Suppressor macrophage treated with lipopolysaccharide for 4 hours (primary cell): ENCODE data around the gene MINDY4.
A peak's percentile ranks its signal among the peaks of the same experiment; 100 is the strongest.

Source experiments
- DNase-seq: peaks from one replicate; pipeline ENCODE4 v3.0.0-alpha.2; 2020

The MINDY4 gene

DNA sequence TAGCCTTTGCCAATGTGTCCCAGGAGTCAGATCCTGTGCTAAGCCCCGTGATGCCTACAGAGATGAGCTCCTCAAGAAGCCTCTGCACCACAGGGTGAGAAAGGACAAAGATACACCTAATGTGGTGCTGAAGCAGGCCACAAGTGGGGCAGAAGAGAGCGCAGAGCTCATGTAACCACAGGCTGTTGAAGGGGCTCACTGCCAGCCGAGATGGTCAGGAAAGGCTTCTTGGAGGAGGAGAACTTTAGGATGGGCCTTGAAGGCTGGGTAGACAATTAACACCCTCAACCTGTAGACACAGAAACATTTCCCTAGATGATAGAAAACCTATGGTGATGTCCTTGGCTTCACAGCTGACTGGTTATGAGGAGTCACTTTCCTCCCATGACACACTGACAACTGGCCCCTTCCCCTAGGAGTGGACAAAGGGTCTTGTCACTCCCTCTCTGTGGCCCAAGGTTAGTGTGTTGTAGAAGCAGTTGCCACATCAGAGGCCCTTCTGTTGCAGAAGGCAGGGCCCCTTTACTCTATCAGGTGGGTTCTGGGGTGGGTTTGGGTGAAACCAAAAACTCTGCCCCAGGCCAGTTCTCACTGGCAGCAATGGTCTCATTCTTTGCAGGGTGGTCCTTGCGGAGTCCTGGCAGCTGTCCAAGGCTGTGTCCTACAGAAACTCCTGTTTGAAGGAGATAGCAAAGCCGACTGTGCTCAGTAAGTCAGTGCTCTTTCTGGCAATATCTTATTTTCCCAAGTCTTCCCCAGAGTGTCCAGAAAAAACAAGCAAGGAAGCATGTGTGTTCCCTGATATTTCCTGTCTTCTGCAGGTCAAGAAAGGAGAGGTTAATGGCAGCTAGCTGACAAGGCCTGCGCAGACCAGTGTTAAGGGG, 69.2 kb downstream of the MINDY4 start:
- no peak for DNase-seq

DNA sequence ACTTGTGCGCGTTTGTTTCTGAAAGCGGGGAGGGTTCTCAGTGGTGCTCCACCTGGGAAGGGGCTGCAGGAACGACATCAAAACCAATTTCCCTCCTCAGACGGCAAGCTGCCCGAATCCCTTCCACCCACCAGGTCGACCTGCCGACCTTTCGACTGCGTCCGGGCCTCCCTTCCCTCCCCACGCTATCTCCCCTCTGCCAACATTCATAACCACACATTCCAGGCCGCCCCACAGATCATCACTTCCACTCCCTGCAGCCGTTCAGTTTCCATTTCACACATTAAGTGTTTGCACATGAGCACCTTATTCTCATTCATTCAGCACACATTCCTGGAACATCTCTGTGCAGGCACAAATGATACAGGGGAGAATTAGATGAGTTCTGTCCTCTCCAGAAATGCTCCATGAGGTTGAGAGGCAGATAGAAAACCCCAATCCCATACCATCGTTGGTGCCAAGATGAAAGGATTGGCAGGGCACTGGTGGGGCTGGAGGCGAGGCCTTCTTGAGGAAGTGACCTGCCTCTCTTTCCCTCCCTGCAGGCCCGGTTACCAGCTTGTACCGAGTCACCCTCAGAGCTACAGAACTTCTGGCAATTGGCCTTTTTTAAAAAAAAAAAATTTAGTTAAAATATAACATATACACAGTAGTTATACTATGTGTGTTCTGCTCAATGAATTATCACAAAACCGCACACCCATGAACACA, 70.0 kb downstream of the MINDY4 start:
- no peak for DNase-seq

DNA sequence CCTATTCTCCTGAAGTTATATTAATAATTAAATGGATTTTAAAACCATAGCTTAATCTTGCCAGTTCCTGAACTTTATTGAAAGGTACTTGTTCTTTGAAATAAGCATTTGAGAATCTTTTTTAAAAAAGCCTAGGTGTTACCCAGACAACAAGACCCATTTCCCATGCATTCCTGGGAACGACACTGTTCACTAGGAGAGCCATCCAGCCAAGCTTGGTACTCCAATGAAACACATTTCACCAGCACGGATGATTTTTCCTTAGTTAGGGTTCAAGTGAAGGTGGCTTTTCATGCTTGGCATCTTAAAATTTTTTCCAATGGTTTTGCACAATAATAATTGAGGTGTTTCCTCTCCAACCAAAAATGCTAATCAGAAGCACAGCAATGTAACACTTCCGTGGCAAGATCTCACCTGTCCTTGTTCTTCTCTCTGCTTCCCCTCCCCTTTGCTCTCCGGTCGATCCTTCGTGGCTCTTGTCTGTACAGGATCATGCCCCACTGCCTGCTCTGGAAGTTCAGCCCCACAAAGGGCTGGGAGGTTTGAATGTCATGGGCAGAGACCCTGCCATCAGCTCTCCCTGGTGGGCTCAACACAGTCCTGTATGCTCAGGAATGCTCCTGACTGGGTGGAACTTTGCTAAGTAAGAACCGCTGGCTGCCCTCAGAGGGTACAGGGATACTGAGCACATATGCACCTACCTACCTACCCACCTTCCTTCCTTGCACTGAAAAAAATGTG, 70.8 kb downstream of the MINDY4 start:
- no peak for DNase-seq

DNA sequence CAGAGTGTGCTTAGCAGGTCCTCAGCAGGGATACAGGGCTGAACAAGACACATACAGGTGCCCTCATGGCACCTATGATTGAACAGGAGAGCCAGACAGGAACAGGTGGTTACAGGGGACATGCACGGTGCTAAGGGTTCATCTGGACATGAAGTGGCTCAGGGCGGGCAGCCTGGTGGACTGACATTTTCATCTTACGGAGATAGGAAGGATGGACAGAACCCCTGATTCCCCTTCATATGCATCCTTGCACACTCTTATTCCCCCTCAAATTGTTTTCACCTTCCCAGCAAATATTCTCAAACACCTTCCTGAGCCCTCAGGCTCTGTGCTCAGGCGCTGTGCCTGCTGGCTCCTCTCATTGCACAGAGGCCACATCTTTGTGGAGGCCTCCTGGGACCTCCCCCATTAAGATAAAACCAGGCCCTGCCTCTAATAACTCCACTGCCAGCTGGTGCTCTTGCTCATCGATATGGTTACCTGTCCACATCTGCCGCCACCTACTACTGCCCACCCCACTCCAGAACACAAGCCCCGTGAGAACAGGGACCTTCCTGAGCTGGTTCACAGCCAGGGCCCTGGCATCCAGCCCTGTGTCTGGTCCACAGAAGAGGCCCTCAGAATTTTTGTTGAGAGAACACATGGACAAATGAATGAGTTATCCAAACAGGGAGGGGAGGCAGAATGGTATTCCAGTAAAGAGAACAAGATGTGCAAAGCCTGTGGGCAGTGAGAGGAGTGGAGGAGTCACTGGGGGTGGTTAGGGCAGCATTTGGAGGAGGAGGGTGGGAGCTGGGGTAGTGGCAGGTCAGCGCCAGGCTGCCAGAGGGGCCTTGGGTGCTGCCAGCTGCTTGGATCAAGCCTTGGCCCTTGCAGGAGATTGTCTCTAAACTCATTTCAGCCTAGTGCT, 71.6 kb downstream of the MINDY4 start:
- no peak for DNase-seq

DNA sequence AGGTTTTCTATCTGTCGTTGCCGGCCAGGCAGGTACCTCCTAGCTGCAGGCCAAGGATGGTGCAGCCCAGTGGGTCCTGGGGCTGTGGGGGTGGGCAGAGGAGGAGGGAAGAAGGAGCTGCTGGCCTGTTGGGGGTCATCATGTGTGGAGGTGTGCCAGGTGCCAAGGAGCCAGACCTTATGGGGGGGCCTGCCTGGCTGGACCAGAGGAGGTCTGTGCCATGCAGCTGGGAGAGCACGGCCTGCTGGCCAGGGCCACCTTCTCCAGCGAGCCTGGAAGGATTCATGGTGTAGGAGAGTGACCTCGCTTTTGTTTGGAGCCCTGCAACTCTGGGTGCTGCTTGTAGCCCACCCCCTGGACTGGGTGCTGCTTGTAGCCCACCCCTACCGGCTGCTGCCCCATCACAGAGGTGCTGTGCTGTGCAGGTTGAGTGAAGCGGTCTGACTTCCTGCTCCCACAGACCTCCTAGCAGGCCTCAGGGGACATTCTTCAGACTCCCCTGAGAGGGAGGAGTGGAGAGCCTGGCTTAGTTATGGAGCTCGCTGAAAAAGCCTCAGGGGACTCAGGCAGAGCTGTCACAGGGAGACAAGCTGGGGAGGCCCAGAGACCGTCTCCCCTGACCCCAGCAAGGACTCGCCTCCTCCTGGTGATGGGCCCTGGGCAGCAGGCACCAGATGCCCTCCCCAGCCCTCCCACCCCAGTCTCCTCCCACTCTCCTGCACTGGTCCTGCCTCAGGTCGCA, 72.7 kb downstream of the MINDY4 start:
- no peak for DNase-seq

DNA sequence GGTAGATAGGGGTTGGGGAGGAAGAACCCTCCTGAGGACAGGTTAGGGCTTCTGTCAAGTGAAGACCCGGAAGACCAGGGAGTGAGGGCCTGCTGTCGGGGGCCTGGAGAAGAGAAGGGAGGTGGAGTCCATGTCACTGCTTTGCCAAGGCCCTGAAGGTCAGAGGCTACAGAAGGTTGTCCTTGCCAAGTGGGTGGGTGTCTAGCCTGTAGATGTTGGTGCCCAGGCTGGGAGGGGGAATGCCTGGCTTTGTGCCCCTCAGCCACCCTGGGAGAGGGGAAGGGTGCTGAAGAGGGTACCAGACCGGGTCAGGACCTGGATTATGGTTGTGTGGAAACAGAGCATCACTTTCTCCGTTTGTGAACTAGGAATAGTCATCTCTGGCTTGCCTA, 73.3 kb downstream of the MINDY4 start:
- DNase-seq: no peak

DNA sequence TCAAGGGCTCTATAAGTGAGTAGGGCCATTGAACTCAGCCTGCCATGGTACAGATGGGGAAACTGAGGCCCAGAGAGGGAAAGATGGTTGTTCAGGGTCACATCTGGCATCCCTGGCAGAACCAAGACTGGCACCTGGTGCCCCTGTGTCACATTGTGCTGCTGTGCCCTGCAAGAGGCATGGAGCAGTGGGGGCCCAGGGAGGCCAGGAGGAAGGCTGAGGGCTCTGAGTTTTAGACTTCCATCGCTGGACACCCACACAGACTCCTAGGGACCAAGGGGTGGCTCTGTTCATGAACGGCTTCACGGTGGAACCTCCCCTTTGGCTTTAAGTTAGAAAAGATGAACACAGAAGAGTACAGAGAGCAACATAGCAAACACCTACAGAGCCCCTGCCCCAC, 73.7 kb downstream of the MINDY4 start:
- DNase-seq: no peak

DNA sequence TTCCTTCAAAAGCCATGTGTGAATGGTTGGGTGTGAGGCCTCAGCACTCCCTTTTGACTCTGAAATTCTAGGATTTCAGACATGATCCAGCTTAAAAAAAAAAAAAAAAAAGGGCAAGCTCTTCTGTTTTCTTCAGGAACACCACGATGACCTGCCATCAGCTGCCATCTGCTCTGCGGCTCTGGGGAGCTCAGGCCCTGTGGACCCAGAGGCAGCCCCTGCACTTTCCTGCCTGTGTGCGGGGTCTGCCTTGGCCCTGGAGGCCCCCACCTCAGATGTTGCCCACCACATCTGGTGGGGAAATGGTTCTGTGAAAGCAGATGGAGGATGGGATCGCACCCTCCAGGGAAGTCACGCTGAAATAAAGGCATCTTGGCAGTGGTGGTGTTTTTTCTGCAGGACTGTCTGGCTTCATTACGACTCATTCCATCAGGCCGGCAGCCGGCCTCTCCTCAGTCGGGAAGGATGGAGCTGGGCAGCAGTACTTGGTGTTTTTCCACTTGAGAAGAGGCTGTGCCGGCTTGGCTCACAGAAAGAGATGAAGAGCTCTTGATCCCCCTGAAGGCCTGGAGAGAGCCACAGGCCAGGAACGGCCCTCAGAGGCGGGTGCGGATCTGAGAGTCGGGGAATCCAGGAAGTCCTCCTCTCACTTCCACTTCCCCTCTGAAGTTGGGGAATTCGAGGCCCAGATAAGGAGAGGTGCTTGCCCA, 74.4 kb downstream of the MINDY4 start:
- peak; percentile 8 for DNase-seq

DNA sequence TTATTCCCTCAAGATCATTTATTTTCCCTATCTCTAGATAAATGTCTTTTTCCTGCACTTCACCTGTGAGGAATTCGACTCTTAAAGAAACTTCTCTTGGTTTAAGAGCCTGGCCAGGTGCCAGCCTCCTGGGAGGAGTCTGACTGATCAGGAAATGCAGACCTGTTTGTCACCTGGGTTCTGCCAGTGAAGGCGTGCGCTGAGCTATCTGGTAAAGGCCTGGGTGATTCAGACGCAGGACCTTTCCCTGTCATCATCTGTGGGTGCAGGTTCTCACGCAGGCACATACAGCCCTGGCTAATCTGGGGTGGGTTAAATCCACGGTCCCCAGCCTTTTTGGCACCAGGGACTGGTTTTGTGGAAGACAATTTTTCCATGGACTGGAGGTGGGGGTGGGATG, 75.2 kb downstream of the MINDY4 start:
- DNase-seq: no peak

DNA sequence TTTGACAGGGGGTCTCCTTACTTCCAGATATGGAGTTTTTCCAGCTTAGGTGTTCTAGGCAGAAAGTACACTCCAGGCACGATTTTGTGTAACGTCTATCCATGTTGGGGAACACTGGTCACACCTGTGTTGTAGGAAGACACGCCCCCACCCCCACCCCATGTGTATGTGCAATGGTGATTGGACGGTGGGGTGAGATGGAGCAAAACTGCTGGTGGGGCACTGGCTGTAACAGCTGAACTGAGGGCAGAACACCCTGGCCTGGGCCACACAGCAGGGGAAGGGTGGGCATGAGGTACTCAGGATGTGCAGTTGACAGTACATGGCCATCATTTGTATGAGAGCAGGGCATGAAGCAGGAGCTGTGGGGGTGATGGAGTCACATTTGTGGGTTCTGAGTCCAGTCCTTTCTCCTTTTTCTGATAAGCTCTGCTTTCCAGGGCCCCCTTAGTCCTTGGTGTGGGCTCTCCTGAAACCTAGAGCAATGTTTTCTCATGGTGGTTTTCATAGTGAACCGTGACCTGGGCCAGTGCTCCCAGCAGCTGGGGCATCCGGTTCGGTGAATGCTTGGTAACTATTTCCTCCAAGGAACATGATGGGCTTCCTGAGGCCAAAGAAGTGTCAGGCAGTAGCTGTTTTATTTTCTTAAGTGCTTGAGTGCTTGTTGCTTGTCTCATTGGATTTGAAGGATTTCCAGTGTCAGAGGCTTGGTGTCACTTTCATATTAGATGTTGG, 77.1 kb downstream of the MINDY4 start:
- DNase-seq: no peak

DNA sequence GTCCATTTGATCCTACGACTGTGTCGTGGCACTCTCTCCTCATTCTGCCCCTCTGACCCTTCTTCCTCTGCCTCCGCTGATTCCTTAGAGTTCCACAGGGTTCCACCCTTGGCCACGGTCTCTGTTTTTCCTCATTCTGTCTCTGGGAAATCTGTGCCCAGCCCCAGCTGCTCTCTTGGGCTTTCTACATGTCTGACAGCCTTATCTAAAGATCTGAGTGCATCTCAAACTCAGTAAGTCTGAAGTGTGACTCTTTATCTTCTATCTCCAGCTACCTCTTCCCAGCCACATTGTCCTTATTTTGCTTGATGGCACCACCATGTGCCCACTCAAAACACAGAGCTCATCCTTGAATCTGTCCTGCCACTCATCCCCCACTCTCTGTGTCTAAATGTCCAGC, 78.3 kb downstream of the MINDY4 start:
- no peak for DNase-seq

DNA sequence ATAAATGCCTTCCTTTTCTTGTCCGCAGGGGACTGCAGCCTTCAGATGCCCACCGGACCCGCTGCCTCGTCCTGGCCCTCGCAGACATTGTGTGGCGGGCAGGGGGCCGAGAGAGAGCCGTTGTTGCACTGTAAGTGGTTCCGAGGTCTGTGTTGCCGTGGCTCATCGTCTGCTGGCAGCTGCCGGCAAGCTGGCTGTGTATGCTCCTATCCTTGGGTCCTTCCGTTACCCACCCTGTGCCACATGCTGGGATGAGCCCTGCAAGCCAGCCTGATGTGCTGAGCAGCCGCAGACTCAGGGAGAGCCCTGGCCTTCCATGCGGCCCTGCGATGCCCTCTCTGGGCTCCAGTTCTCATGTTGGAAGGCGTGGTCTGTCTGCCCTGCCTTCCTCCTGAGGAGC, 79.2 kb downstream of the MINDY4 start:
- DNase-seq: no peak

DNA sequence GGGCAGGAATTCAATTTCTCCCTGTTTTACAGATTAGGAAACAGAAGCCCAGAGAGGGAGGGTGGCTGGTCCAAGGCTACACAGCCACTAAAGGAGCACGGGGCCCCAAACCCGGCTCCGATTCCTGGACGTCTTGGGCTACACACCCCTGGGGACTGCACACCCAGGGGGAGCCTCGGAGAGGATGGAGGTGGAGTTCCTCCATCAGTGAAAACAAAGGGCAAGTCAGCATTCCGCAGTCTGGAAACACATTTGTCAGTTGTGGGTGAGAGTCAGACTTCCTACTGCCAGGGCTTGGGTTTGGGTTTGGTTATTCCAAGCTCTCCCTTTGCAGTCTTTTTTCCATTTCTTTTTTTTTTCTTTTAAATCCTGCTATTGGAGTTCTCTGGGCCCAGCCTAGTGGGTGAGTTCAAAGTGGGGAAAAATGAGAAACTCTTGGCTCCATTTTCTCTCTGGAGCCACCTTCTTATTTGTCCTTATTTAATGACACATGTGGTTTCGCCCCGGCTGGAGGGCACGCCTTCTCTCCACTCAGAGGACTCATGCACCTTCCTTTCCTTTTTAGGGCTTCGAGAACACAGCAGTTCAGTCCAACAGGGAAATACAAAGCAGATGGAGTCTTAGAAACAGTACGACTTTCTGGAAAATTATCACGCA, 80.6 kb downstream of the MINDY4 start:
- DNase-seq: no peak

DNA sequence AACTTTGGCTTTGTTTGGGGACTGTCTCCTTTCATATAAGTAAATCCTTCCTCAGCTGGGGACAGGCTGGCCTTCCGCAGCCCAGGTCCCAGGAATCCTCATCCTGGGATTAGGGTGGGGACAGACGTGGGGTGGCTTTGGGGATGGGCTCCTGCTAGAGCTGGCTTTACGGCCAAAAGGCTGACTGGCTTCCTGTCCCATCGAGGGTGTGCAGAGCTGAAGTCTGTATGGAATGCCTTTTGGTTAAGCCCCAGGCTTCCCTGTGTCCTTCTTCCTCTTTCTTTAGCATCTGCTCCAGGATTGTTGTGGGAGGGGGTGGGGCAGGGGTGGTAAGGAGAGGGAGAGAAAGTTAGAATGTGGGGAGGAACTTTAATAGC, 81.1 kb downstream of the MINDY4 start:
- DNase-seq: no peak

DNA sequence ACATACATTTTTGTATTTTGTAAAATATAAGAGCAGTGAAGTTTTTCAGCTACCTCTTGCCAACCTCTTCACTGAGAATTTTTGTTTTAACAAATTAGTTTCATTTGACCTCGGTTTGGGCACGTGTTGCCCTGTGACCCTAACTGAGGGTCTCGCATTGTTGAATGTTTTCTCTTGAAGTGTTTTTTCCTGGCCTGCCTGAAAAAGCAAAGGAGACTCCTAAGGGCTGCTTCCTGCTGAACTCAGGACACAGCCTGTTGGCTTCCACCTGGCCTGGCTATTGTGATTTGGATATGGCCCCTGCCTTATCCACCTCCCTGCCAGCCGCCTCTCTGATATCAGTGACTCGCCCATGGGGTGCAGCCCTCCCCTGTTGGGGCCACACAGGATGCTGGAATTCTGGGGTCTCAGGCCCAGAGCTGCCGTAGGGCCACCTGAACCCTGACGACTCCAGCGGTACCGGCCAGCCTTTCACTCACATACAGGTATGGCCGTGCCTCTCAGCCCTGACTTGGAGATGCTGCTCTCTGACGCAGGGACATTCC, 81.6 kb downstream of the MINDY4 start:
- DNase-seq: no peak

DNA sequence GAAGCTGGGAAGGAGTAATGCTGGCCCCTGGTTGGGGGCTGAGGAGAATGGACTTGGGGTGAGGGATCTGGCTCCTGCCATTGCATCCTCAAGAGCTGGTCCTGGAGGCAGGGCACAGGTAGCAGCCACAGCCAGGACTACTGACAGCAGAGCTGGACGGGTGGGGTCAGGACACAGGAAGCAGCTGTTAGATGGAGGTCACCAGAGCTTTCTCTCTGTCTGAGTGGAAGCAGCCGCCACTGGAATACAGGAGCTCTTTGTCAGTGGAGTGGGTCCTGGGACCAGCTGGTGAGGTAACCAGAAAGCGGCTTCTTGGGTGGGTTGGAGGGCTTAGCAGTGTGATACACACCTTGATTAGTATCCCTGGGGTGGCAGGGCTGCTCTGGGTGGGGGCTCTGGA, 82.4 kb downstream of the MINDY4 start:
- DNase-seq: no peak

DNA sequence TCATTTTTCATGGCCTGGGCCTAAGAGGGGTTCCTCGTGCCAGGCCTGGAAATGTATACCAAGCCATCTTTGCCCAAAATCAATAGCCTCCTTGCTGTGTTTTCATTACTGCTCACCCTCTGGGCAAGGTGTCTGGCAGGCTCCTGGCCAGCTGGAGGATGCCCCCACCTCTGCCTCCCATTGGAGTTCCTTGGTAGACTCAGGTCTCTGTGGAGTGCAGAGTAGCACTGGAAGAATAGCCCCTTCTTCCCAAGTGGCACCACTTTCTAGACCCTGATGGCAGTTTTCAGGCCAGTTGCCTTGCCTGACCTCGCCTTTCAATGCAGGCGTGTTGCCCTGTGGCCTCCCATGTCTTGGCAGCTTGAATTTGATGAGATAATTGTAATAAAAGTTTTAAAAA, 84.7 kb downstream of the MINDY4 start:
- no peak for DNase-seq

DNA sequence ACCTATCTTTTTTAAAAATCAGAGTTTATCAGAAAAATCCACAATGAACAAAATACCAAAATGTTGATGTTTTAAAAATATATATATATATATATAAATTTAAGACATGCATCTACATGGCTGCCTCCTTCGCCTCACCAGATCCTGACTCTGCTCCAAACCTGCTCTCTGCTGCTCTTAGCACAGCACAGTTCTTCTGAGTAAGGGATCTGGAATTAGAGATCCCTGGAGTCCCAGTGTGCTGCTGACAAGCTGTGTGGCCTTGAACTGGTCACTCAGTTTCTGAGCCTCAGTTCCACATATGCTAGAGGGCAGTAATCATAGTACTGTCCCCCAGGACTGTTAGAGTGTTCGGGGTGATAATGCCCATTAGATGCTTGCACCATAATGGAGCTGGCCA, 87.4 kb downstream of the MINDY4 start:
- DNase-seq: no peak

DNA sequence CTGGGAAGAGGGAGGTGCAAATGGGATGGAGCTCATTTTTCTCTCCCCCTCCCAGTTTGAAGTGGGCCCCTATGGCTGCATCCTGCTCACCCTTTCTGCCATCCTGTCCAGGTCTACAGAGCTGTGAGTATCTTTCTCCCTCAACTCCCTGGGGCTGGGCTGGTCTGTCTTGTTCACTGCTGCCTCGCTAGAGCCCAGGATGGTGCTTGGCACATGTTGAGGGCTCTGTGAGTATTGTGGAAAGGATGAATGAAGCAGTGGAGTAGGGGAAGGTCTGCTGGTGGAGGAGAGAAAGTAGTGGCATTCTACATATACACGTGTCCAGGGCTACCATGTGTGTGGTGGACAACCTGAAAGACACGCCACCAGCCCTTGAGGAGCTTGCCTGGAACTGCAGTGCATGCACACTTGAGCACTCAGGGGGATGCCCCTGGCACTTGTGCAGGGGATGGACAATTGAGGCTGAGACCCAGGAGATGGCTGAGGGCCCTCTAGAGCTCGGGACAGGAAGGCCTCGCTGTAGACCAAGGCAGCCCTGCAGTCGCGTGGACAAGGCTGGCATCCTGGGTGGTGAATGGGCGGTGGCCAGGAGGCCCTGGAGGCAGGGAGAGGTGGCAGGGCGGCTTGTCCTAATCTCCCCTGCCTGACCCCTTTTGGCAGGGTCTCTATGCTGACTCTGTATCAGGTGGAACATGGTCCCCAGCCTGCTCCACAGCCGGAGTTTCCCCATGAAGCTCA, 88.2 kb downstream of the MINDY4 start:
- no peak for DNase-seq
